ENCODE data around the gene COX10.
"Not testable (repeated sequence)": the region's sequence is repeated elsewhere in the genome, so short reads cannot be mapped to it uniquely, and the experiment has no call there.

The COX10 gene

DNA sequence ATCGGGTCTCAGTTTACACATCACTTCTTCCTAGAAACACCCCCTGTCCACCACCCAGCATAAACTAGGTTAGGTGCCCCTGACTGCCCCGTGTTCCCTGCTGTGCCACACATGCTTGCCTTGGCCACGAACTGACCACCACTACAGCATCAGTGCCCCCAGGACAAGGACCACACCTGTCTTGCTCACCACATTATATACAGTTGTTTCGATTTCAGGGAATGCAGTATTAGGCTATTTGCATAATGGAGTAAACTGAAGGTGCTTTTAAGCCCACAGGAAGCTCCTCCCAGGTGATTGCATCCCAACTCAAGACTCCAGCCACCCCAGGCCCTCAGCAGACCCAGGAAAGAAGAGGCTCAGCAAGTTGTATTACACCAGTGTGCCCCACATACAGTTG lies 117.1 kb downstream of the COX10 start:
- DNase-seq, result not testable (repeated sequence)

DNA sequence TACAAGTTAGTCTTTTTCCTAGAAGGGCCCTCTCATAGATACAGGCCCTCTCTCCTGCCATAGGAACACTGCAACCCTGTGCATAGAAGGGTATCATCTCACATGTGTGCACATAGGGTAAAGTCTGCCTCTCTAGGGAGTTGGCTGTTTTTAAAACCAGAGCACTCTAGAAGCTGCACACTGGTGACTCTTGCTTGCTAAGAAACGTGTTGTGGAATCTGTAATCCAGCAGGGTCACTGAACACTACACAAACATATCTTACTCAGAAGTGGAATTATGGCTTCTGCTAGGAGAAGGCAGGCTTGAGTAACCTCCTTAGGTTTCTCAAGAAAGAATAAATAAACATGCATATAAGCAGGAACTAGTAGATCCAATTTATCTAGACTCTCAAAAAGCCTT lies 121.5 kb downstream of the COX10 start:
- not testable (repeated sequence) for DNase-seq

DNA sequence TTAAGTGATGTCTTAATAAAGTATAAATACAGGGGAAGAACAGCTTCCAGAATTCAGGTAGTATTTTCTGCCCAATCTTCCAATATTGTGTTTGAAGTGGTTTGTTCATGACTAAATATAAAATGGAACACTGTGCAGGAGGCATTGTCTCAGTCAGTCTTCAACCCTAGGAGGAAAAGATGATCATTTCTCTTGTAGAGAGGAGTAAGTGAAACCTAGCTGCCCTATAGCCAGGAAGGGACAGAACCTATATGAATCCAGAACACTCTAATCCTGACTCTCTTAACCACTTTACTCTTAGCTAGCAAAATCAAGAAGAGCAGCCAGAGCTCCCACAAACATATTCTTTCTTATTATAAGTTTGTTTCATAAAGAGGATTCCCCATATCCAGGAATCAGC lies 122.2 kb downstream of the COX10 start:
- not testable (repeated sequence) for DNase-seq

- not testable (repeated sequence) for DNase-seq
These were observed 122.7 kb downstream of the COX10 start for GRCh38 chr17:14192039-14192438.

DNA sequence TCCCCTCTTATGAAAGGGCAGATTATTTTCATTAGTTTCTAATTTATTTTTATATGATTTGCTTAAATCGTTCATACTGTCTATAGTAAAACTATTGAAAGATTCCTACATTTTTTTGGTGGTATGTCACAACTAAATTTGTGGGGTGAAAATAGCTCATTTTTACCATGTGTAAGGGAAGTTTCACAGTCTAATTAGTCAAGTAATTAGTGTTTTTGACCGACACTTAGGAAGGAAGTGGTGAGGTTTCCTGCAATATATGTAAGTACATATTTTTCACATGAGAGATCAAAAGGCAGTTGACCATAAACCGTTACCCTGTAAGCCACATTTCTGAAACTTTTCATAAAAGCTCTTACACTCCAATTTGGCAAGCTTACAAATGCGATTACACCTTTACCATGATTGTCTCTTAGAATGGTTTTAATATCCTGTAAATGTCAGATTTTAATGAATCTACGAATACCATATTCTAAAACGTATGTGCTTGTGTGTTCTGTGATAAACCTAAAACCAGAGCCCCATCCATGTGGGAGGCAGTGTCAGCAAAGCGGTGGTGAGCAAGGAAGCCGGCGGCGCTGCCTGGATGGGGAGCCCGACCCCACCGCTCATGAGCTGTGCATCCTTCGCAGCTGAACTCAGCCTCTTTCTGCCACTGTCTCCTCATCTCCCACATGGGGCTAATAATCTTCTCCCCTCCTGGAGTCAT lies 123.5 kb downstream of the COX10 start:
- DNase-seq, result peak; percentile 52

GRCh38 chr17:14196377-14196997 lies 127.2 kb downstream of the COX10 start:
- DNase-seq, result no peak

GRCh38 chr17:14197057-14197456 lies 127.8 kb downstream of the COX10 start:
- DNase-seq, result no peak

- peak; percentile 78 for DNase-seq
These were observed 128.3 kb downstream of the COX10 start for GRCh38 chr17:14197586-14197985.

- no peak for DNase-seq
These were observed 128.7 kb downstream of the COX10 start for GRCh38 chr17:14198013-14198412.

DNA sequence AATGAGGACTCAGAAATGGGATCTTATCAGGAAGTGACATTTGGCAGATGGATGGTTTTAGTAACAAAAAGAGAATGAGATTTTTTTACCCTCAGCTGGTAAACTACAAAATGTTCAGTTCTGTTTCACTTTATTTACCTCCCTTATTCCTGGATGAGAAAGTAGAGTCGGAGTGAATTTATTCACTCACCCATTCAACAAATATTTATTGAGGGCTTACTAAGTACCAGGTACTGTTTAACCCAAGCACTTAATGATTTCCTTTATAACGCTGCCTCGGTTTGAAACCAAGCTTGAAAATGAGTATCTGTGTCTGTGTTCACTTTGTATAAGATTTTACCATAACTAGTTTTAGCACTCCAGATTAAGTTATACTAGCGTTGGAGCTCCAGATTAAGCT lies 129.3 kb downstream of the COX10 start:
- DNase-seq, result no peak

GRCh38 chr17:14199601-14200000 lies 130.3 kb downstream of the COX10 start:
- no peak for DNase-seq

DNA sequence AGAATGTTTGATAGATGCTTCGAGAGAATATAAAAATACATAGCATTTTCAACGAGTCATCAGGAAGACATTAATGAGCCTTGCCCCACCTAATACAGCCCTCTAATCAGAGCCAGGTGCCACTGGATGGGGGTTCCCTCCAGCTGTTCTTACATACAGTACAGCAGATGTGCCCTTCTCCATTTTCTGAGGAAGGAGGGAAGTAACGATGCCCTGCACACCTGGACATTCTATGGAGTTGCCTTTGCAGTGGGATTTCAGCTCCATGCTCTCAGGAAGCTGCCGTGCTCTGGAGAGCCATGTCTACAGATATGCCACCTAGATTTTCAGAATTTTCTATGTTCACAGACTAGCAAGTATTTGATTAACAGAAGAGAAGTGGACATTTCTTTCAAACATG lies 131.1 kb downstream of the COX10 start:
- DNase-seq, result no peak

- DNase-seq, result peak; percentile 66
These were observed 132.0 kb downstream of the COX10 start for GRCh38 chr17:14201021-14201987.

- DNase-seq, result no peak
These were observed 132.7 kb downstream of the COX10 start for GRCh38 chr17:14201988-14202380.

GRCh38 chr17:14202388-14203166 lies 133.3 kb downstream of the COX10 start:
- DNase-seq, result no peak

DNA sequence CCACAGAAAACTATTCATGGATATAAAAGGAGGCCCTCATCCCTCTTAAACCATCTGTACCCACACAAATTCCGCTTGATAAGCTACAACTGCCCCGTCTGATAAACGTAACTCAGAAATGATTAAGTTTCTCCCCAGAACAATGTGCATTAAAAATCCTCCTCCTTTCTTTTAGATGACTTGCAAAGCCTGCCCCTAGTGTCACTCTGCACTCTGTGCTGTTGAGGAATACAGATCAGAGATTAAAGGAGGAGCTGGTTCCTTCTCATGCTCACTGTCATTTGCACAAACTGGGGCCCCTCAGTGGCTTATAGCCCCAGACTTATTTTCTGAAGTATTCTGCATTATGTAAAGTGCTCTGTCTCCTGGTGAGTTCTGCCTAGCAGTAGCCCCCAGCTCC lies 134.1 kb downstream of the COX10 start:
- peak; percentile 45 for DNase-seq

DNA sequence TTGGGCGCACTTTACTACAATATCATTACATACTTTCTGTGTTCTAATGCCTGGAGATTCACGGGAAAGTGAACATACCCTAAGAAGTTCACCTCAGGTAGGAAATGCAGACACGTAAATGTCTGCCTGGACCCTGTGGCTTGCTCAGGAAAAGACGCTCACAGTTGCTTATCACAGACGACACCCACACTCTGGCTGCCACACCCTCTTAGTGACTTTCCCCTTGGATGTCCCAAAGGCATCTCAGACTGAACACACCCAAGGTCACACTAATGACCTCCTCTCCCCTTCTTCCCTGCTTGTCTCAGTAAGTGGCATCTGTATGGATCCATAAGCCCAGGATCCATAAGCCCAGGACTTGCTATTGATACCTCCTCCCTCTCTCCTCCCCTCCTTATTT lies 134.8 kb downstream of the COX10 start:
- no peak for DNase-seq

DNA sequence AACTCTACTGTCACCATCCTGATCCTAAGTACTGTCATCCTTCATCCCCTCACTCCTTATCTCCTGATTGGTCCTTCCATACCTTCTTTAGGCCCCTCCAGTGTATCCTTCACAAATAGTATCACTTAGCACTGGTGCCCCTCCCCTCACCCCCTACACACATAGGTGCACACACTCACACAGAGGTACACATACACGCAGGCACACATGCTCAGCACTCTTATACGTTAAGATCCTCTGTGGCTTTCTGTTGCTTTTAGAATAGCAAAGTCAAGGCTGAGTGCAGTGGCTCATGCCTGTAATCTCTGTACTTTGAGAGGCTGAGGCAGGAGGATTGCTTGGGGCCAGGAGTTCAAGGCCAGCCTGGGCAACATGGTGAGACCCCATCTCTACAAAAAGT lies 135.2 kb downstream of the COX10 start:
- no peak for DNase-seq

DNA sequence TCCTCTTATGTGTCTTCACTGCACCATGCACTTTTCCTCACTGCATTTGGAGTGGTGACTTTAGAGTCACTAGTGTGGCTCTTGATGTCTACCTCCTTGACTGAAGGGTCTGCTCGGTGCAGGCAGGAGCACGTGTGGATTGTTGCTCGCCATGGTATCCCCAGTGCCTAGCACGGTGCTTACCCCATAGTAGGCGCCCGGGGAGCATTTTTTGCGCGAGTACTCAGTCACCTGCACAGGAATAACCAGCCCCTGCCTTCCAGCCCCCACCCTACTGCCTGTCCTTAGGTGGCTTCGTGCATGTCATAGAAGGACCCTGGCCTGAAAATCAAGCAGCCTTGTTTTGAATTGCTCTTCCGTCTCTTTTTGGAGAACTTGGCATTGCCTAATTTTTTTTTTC lies 136.1 kb downstream of the COX10 start:
- DNase-seq, result no peak

- peak; percentile 79 for DNase-seq
These were observed 136.7 kb downstream of the COX10 start for GRCh38 chr17:14205992-14206461.

GRCh38 chr17:14206891-14207290 lies 137.6 kb downstream of the COX10 start:
- no peak for DNase-seq

DNA sequence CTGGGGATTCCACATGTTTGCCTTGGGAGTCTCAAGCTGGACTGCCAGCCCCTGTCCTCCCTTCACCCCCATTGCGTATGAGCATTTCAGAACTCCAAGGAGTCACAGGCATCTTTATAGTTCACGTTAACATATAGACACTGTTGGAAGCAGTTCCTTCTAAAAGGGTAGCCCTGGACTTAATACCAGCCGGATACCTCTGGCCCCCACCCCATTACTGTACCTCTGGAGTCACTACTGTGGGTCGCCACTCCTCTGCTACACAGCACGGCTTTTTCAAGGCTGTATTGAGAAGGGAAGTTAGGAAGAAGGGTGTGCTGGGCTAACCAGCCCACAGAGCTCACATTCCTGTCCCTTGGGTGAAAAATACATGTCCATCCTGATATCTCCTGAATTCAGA lies 138.5 kb downstream of the COX10 start:
- DNase-seq, result no peak

DNA sequence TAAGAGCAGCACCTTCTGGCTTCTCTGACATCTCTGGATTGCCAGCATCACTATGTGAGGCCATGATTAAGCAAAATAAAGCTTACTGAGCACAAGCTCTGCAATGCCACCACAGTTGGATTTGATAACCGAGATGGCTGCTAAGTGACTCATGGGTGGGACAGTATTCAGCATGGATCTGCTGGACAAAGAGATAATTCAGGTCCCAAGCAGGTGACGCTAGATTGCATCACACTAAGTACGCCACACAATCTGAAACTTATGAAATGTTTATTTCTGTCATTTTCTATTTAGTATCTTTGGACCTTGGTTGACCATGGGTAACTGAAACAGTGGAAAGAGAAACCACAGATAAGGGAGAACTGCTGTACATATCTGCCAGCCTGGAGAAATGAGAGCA lies 139.9 kb downstream of the COX10 start:
- DNase-seq, result no peak
